Spleen (tissue), 11 donors: Measurements from ENCODE around the gene CCDC61. TPM values are rescaled to one million over a fixed set of nuclear protein-coding genes. Genes with fewer than 3 reads are reported as not detected.

Experiments
- DNase-seq: peaks from one replicate; pipeline ENCODE4 v3.0.0-alpha.2; 2020
- H3K27ac ChIP-seq, 8 donors: fragments of 200-600 bp; sonication (generic) in 7 of 8; 1 replicate in 4 of 8; 2 replicates in 4 of 8; pipeline versions ENCODE4 v1.5.0 to v1.8.0; 2016 to 2021; ENCODE audit warnings: inconsistent platforms in 4 of 8, mild to moderate bottlenecking in 4 of 8, moderate library complexity in 1 of 8
- H3K27me3 ChIP-seq, 7 donors: fragments of 200-600 bp; sonication (generic) in 6 of 7; replicated peaks in 1 of 7; 1 replicate in 4 of 7; 2 replicates in 3 of 7; pipeline versions ENCODE4 v1.5.0 to v1.8.0; 2016 to 2021; ENCODE audit warnings: inconsistent platforms in 3 of 7, mild to moderate bottlenecking in 1 of 7
- H3K36me3 ChIP-seq, 6 donors: fragments of 200-600 bp; sonication (generic) in 5 of 6; 1 replicate in 4 of 6; 2 replicates in 2 of 6; pipeline versions ENCODE4 v1.5.0 to v1.8.0; 2016 to 2021; ENCODE audit warnings: inconsistent platforms in 2 of 6
- H3K4me1 ChIP-seq, 6 donors: fragments of 200-600 bp; sonication (generic) in 5 of 6; 1 replicate in 3 of 6; 2 replicates in 3 of 6; pipeline versions ENCODE4 v1.5.0 to v1.8.0; 2016 to 2021; ENCODE audit warnings: inconsistent platforms in 3 of 6
- H3K4me3 ChIP-seq, 8 donors: fragments of 200-600 bp; sonication (generic) in 7 of 8; 1 replicate in 4 of 8; 2 replicates in 4 of 8; pipeline versions ENCODE4 v1.5.0 to v1.8.0; 2016 to 2021; ENCODE audit warnings: inconsistent platforms in 4 of 8, mild to moderate bottlenecking in 4 of 8, moderate library complexity in 2 of 8
- H3K9me3 ChIP-seq, 8 donors: fragments of 200-600 bp; sonication (generic) in 7 of 8; 1 replicate in 4 of 8; 2 replicates in 4 of 8; pipeline versions ENCODE4 v1.5.0 to v1.8.0; 2016 to 2021; ENCODE audit warnings: inconsistent platforms in 4 of 8
- CTCF ChIP-seq, 11 experiments: fragments of 200-600 bp in 7 of 11; fragments of 450-650 bp in 4 of 11; sonication (generic) in 4 of 11; IDR thresholded peaks in 8 of 11; conservative IDR thresholded peaks in 3 of 11; 1 replicate in 7 of 11; 2 replicates in 4 of 11; pipeline versions ENCODE4 v1.4.0 to v1.8.0; 2016 to 2021; ENCODE audit warnings: antibody characterized with exemption in 11 of 11, inconsistent platforms in 4 of 11, mild to moderate bottlenecking in 1 of 11
- POLR2A ChIP-seq, 3 donors: fragments of 450-650 bp; IDR thresholded peaks; one replicate each; pipeline ENCODE4 v1.5.1; 2017; ENCODE audit warnings: antibody characterized with exemption in 3 of 3, mild to moderate bottlenecking in 1 of 3
- POLR2AphosphoS5 ChIP-seq, 3 donors: sonication (generic); formaldehyde crosslinking; IDR thresholded peaks; one replicate each; pipeline ENCODE4 v1.5.1; 2017; ENCODE audit warnings: antibody characterized with exemption in 3 of 3
- WGBS, 5 donors: extraction: QIAGEN DNeasy Blood & Tissue Kit in 3 of 5; methylation state at CpG; one replicate each; pipeline versions ENCODE4 v1.1.5 to v1.1.7; 2013 to 2018; 5-methylcytosine and 5-hydroxymethylcytosine counted together
- intact Hi-C: fragments of 100-400 bp; cut with DNase I; formaldehyde crosslinking; loops from one replicate; pipeline ENCODE4 v1.15.0; 2023; ENCODE audit warnings: low total_unique reads
- polyA plus RNA-seq, 3 donors: library from polyadenylated mRNA; stranded (reverse); fragments of 200-250 nt; gene quantifications; one replicate each; pipeline ENCODE4 v1.2.1, GENCODE V29; 2013
- total RNA-seq, 7 donors: library from RNA; depleted of rRNA in 3 of 7; stranded (reverse); fragments of >200 nt in 3 of 7; fragmentation: NEBNext Ultra II Directional in 4 of 7; extraction: Animal tissue kit (Norgen Biotek cat#: 25700) in 4 of 7; gene quantifications; one replicate each; pipeline versions ENCODE4 v1.1.0 to v1.2.1, GENCODE V29; 2016 to 2021
- donor health status: healthy with polysubstance abuse.
- donor health status: DM: no; HTN: no; CAD: no; lungs with moderate emphysema.
- donor health status: DM: no; HTN: no; CAD: no.
- donor health status: Bipolar disorder and iron deficiency.
- donor health status: healthy.
- donor health status: DM: no; HTN: no; CAD: no.
- donor health status: DM: yes; HTN: yes; CAD: no.

Gene CCDC61
- total and polyA plus RNA-seq, 10 donors: 5.0 to 24.6 (median 16.7) TPM

GRCh38 chr19:45976178-45976577 lies 19.1 kb upstream of the CCDC61 start:
- Histone ChIP-seq H3K9me3 (no peaks in the 10 kb centered on the region), H3K4me3 (no peak overlapping the region), H3K27ac (no peak overlapping the region), H3K27me3 (peaks cover 0 to 61% (median 35%) of the 10 kb centered on the region in 7 donors), H3K4me1 (peaks cover 2 to 29% (median 25%) of the 10 kb centered on the region in 6 donors), H3K36me3 (no peaks in the 10 kb centered on the region)
- DNase-seq: no peak
- WGBS, 5 donors: 51 to 56% (median 54%) methylated on average over 12 to 14 of the region's 14 CpGs
- intact Hi-C loops: no loop called here
- TF ChIP-seq POLR2A (IDR thresholded peaks at IDR 0.05) (no peak), POLR2AphosphoS5 (IDR thresholded peaks at IDR 0.05) (no peak), CTCF (IDR thresholded peaks at IDR 0.05 in 8 of 11, conservative IDR thresholded peaks at IDR 0.05 in 3 of 11) (no peak)

- no peak overlapping the region for H3K4me3 ChIP-seq
- no peaks in the 10 kb centered on the region for H3K36me3 ChIP-seq
- WGBS, 5 donors: 69 to 92% (median 79%) methylated on average over 7 of the region's 7 CpGs
- peaks cover 0 to 41% (median 18%) of the 10 kb centered on the region in 7 donors for H3K27me3 ChIP-seq
- no peaks in the 10 kb centered on the region for H3K9me3 ChIP-seq
- DNase-seq: no peak
- H3K27ac ChIP-seq: no peak overlapping the region
- no peak for TF ChIP-seq POLR2AphosphoS5 (IDR thresholded peaks at IDR 0.05)
- peaks cover 0 to 9% (median 6%) of the 10 kb centered on the region in 6 donors for H3K4me1 ChIP-seq
- intact Hi-C loops: no loop called here
Measured at GRCh38 chr19:45978156-45978555, 17.1 kb upstream of the CCDC61 start.

- Histone ChIP-seq H3K9me3 (no peaks in the 10 kb centered on the region), H3K27ac (no peak overlapping the region), H3K4me3 (no peak overlapping the region), H3K4me1 (no peaks in the 10 kb centered on the region), H3K27me3 (peaks cover 0 to 18% (median 0%) of the 10 kb centered on the region in 7 donors), H3K36me3 (no peaks in the 10 kb centered on the region)
- WGBS, 5 donors: 40 to 64% (median 47%) methylated on average over 2 of the region's 2 CpGs
- intact Hi-C loops: no loop called here
- no peak for DNase-seq
- no peak for TF ChIP-seq POLR2A (IDR thresholded peaks at IDR 0.05)
- no peak for TF ChIP-seq POLR2AphosphoS5 (IDR thresholded peaks at IDR 0.05)
- TF ChIP-seq CTCF (IDR thresholded peaks at IDR 0.05 in 8 of 11, conservative IDR thresholded peaks at IDR 0.05 in 3 of 11): no peak
Measured at GRCh38 chr19:45981350-45981749, 13.9 kb upstream of the CCDC61 start.

GRCh38 chr19:45985321-45985720 lies 9.9 kb upstream of the CCDC61 start:
- TF ChIP-seq POLR2A (IDR thresholded peaks at IDR 0.05) (no peak), POLR2AphosphoS5 (IDR thresholded peaks at IDR 0.05) (no peak), CTCF (IDR thresholded peaks at IDR 0.05 in 8 of 11, conservative IDR thresholded peaks at IDR 0.05 in 3 of 11) (no peak)
- intact Hi-C loops: no loop called here
- Histone ChIP-seq H3K27ac (no peak overlapping the region), H3K4me1 (no peaks in the 10 kb centered on the region), H3K36me3 (no peaks in the 10 kb centered on the region), H3K9me3 (no peaks in the 10 kb centered on the region), H3K27me3 (peaks cover 0 to 33% (median 0%) of the 10 kb centered on the region in 7 donors), H3K4me3 (no peak overlapping the region)
- DNase-seq: no peak
- 81 to 90% (median 87%) methylated on average over 7 of the region's 7 CpGs for WGBS, 5 donors
